M059J (cell line): ENCODE results near the gene NBL1. TPM values are rescaled to one million over a fixed set of nuclear protein-coding genes. Genes with fewer than 3 reads are reported as not detected.

Experiments used
- DNase-seq: peaks from one replicate; pipeline ENCODE4 v3.0.0-alpha.2; 2012; ENCODE audit warnings: low read depth
- total RNA-seq: library from RNA; depleted of rRNA; stranded (reverse); fragments of >200 nt; shearing (Covaris generic); gene quantifications from 2 replicates; pipeline ENCODE4 v1.2.3, GENCODE V29; 2014; rRNA removed

NBL1 gene
- total RNA-seq, result 30.7 and 36.9 TPM in 2 replicates

GRCh38 chr1:19643602-19644394 lies at the start of gene NBL1:
NBL1 (plus strand) TSS chr1:19644311; CDS start chr1:19655031, 10,720 bp downstream.
- peak; percentile 62 for DNase-seq

GRCh38 chr1:19596065-19596713 lies 47.9 kb upstream of the NBL1 start:
- no peak for DNase-seq

- peak; percentile 100 for DNase-seq
These were observed 47.2 kb upstream of the NBL1 start for GRCh38 chr1:19596714-19597495.

GRCh38 chr1:19597496-19598309 lies 46.4 kb upstream of the NBL1 start:
- DNase-seq, result peak; percentile 53

- no peak for DNase-seq
These were observed 44.3 kb upstream of the NBL1 start for GRCh38 chr1:19599810-19600209.

- no peak for DNase-seq
These were observed 41.6 kb upstream of the NBL1 start for GRCh38 chr1:19602486-19602885.

GRCh38 chr1:19605967-19606366 lies 38.1 kb upstream of the NBL1 start:
- DNase-seq, result no peak

- peak; percentile 21 for DNase-seq
These were observed 37.1 kb upstream of the NBL1 start for GRCh38 chr1:19606817-19607642.

- no peak for DNase-seq
These were observed 35.9 kb upstream of the NBL1 start for GRCh38 chr1:19608232-19608631.

- peak; percentile 22 for DNase-seq
These were observed 33.7 kb upstream of the NBL1 start for GRCh38 chr1:19610282-19610981.

- no peak for DNase-seq
These were observed 31.6 kb upstream of the NBL1 start for GRCh38 chr1:19612530-19612929.

GRCh38 chr1:19613171-19613703 lies 30.9 kb upstream of the NBL1 start:
- no peak for DNase-seq

- no peak for DNase-seq
These were observed 28.7 kb upstream of the NBL1 start for GRCh38 chr1:19615438-19615837.

- DNase-seq, result peak; percentile 44
These were observed 27.6 kb upstream of the NBL1 start for GRCh38 chr1:19616489-19616888.

- no peak for DNase-seq
These were observed 26.7 kb upstream of the NBL1 start for GRCh38 chr1:19617376-19617775.

- DNase-seq, result no peak
These were observed 25.7 kb upstream of the NBL1 start for GRCh38 chr1:19618428-19618827.

- DNase-seq, result no peak
These were observed 24.3 kb upstream of the NBL1 start for GRCh38 chr1:19619697-19620384.

GRCh38 chr1:19620786-19621185 lies 23.3 kb upstream of the NBL1 start:
- DNase-seq, result no peak

- no peak for DNase-seq
These were observed 22.7 kb upstream of the NBL1 start for GRCh38 chr1:19621274-19621950.
